ENCODE data around the gene TCF7L2.

Gene TCF7L2

GRCh38 chr10:113035732-113036312 is 85.8 kb downstream of the TCF7L2 start:
- Histone ChIP-seq H2AFZ (ENCODE audit: low read length) (no peak overlapping the region), H3K4me1 (ENCODE audit: insufficient read depth, low read length, severe bottlenecking) (peaks cover 44% of the 10 kb centered on the region), H3K9ac (ENCODE audit: low read length) (no peak overlapping the region), H3K27ac (ENCODE audit: low read depth, low read length, poor library complexity, severe bottlenecking) (no peak overlapping the region), H3K9me2 (ENCODE audit: low read depth, low read length) (no peaks in the 10 kb centered on the region), H3K36me3 (ENCODE audit: insufficient read depth, low read length) (0 out of 2 replicates have a peak, but pooled peaks cover 14% of the 10 kb centered on the region), H3K79me2 (ENCODE audit: insufficient read depth, low read length) (peaks cover 19% of the 10 kb centered on the region; the same call in 1 of the 2 replicates), H3K27me3 (ENCODE audit: insufficient read depth, low read length) (no peaks in the 10 kb centered on the region), H3K9me3 (ENCODE audit: low read length) (no peaks in the 10 kb centered on the region), H4K20me1 (ENCODE audit: insufficient read depth, low read length) (no peaks in the 10 kb centered on the region), H3K4me2 (ENCODE audit: low read length) (no peak overlapping the region), H3F3A (ENCODE audit: insufficient read depth, low read length) (no peaks in the 10 kb centered on the region), H3K4me3 (ENCODE audit: low read depth, low read length, poor library complexity, severe bottlenecking) (no peak overlapping the region)
- TF ChIP-seq, protein P1, sequence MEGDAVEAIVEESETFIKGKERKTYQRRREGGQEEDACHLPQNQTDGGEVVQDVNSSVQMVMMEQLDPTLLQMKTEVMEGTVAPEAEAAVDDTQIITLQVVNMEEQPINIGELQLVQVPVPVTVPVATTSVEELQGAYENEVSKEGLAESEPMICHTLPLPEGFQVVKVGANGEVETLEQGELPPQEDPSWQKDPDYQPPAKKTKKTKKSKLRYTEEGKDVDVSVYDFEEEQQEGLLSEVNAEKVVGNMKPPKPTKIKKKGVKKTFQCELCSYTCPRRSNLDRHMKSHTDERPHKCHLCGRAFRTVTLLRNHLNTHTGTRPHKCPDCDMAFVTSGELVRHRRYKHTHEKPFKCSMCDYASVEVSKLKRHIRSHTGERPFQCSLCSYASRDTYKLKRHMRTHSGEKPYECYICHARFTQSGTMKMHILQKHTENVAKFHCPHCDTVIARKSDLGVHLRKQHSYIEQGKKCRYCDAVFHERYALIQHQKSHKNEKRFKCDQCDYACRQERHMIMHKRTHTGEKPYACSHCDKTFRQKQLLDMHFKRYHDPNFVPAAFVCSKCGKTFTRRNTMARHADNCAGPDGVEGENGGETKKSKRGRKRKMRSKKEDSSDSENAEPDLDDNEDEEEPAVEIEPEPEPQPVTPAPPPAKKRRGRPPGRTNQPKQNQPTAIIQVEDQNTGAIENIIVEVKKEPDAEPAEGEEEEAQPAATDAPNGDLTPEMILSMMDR (IDR thresholded peaks at IDR 0.05; ENCODE audit: low read length): no peak
- no peak for TF ChIP-seq EZH2 (IDR thresholded peaks at IDR 0.05; ENCODE audit: borderline replicate concordance, low read length)

- Histone ChIP-seq H3F3A (ENCODE audit: insufficient read depth, low read length) (no peaks in the 10 kb centered on the region), H3K4me3 (ENCODE audit: low read depth, low read length, poor library complexity, severe bottlenecking) (no peak overlapping the region), H3K27ac (ENCODE audit: low read depth, low read length, poor library complexity, severe bottlenecking) (no peak overlapping the region), H3K79me2 (ENCODE audit: insufficient read depth, low read length) (peaks cover 19% of the 10 kb centered on the region; the same call in 1 of the 2 replicates), H3K36me3 (ENCODE audit: insufficient read depth, low read length) (0 out of 2 replicates have a peak, but pooled peaks cover 14% of the 10 kb centered on the region), H3K4me2 (ENCODE audit: low read length) (no peak overlapping the region), H3K9me3 (ENCODE audit: low read length) (no peaks in the 10 kb centered on the region), H3K27me3 (ENCODE audit: insufficient read depth, low read length) (no peaks in the 10 kb centered on the region), H4K20me1 (ENCODE audit: insufficient read depth, low read length) (no peaks in the 10 kb centered on the region), H3K9ac (ENCODE audit: low read length) (no peak overlapping the region), H2AFZ (ENCODE audit: low read length) (no peak overlapping the region), H3K4me1 (ENCODE audit: insufficient read depth, low read length, severe bottlenecking) (peaks cover 49% of the 10 kb centered on the region), H3K9me2 (ENCODE audit: low read depth, low read length) (no peaks in the 10 kb centered on the region)
- no peak for TF ChIP-seq EZH2 (IDR thresholded peaks at IDR 0.05; ENCODE audit: borderline replicate concordance, low read length)
- TF ChIP-seq, protein P1 (IDR thresholded peaks at IDR 0.05; ENCODE audit: low read length): no peak
Measured at GRCh38 chr10:113036619-113037018, 86.6 kb downstream of the TCF7L2 start.

GRCh38 chr10:113037218-113037617 is 87.2 kb downstream of the TCF7L2 start:
- no peaks in the 10 kb centered on the region for H4K20me1 ChIP-seq (ENCODE audit: insufficient read depth, low read length)

More at GRCh38 chr10:113037218-113037617, 87.2 kb downstream of the TCF7L2 start:
- H3K27me3 ChIP-seq (ENCODE audit: insufficient read depth, low read length): no peaks in the 10 kb centered on the region
- no peak overlapping the region for H2AFZ ChIP-seq (ENCODE audit: low read length)
- TF ChIP-seq, protein P1 (IDR thresholded peaks at IDR 0.05; ENCODE audit: low read length): no peak
- no peak for TF ChIP-seq EZH2 (IDR thresholded peaks at IDR 0.05; ENCODE audit: borderline replicate concordance, low read length)
- H3F3A ChIP-seq (ENCODE audit: insufficient read depth, low read length): no peaks in the 10 kb centered on the region
- H3K9me2 ChIP-seq (ENCODE audit: low read depth, low read length): no peaks in the 10 kb centered on the region
- H3K9ac ChIP-seq (ENCODE audit: low read length): no peak overlapping the region
- H3K4me3 ChIP-seq (ENCODE audit: low read depth, low read length, poor library complexity, severe bottlenecking): no peak overlapping the region
- peaks cover 15% of the 10 kb centered on the region; the same call in 1 of the 2 replicates for H3K79me2 ChIP-seq (ENCODE audit: insufficient read depth, low read length)
- H3K4me2 ChIP-seq (ENCODE audit: low read length): no peak overlapping the region
- H3K27ac ChIP-seq (ENCODE audit: low read depth, low read length, poor library complexity, severe bottlenecking): no peak overlapping the region
- H3K9me3 ChIP-seq (ENCODE audit: low read length): no peaks in the 10 kb centered on the region
- 0 out of 2 replicates have a peak, but pooled peaks cover 14% of the 10 kb centered on the region for H3K36me3 ChIP-seq (ENCODE audit: insufficient read depth, low read length)
- H3K4me1 ChIP-seq (ENCODE audit: insufficient read depth, low read length, severe bottlenecking): peaks cover 51% of the 10 kb centered on the region
